ENCODE measurements around the gene SULT1A2.

- no peak for TF ChIP-seq CTCF (IDR thresholded peaks at IDR 0.05)
- no peak for TF ChIP-seq POLR2A (IDR thresholded peaks at IDR 0.05)
These were observed 27.8 kb downstream of the SULT1A2 start for GRCh38 chr16:28569021-28569420.

Data from tibial nerve (tissue), 3 donors.